GM12878 (cell line): Measurements from ENCODE around the gene UCN2.

Experiments used
- CREB1 ChIP-seq: IDR thresholded peaks from 2 replicates; pipeline ENCODE4 v1.6.1; 2012; ENCODE audit warnings: low read depth, mild to moderate bottlenecking, inconsistent platforms
- MYC ChIP-seq: IDR thresholded peaks from 2 replicates; pipeline ENCODE4 v1.6.1; 2011; ENCODE audit warnings: mild to moderate bottlenecking, low read length, moderate library complexity, inconsistent platforms; ENCODE audit not compliant: insufficient read depth, insufficient replicate concordance, insufficient read length, severe bottlenecking
- POLR2AphosphoS5 ChIP-seq: IDR thresholded peaks from 2 replicates; pipeline ENCODE4 v1.6.1; 2011; ENCODE audit warnings: mild to moderate bottlenecking, low read length, inconsistent platforms
- TARDBP ChIP-seq: IDR thresholded peaks from 2 replicates; pipeline ENCODE4 v1.6.1; 2016; ENCODE audit warnings: borderline replicate concordance

DNA sequence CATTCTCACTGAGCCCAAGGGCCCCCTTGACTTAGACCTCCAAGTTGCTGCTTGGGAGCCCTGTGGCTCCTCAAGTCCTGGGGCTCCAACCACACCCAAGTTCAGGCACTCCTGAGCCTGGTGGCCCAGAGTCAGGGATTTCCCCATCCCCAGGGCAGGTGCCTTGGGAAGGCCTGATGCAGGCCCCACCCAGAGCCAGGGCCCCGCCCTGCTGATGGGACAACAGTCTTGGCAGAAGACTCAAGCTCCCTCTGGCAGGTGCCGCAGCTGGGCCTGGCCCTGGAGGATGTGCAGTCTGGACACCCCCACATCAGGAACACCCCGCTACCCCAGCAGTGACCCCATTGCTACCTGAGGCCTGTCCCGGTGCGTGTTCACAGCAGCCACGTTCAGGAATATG, 41.9 kb downstream of the UCN2 start:
- TF ChIP-seq MYC (no peak), CREB1 (no peak), POLR2AphosphoS5 (no peak), TARDBP (no peak)
